Heart left ventricle (tissue), 13 donors: ENCODE data around the gene PCDHGC4.

Experiments
- CTCF ChIP-seq, 12 donors: fragments of 200-600 bp; sonication (generic) in 4 of 12; IDR thresholded peaks; one replicate each; pipeline versions ENCODE4 v1.5.0 to v1.8.0; 2018 to 2022; ENCODE audit warnings: antibody characterized with exemption in 12 of 12, mild to moderate bottlenecking in 5 of 12
- POLR2A ChIP-seq, 2 donors: fragments of 450-650 bp; IDR thresholded peaks; one replicate each; pipeline ENCODE4 v1.6.1; 2017; ENCODE audit warnings: antibody characterized with exemption in 2 of 2, mild to moderate bottlenecking in 2 of 2, moderate library complexity in 2 of 2
- donor health status: ischemic (EF 13 %, LVEDD 7.1; RV severe dilation, severe dysfunction).
- donor health status: DM: no; HTN: yes; CAD: no.
- donor health status: DM: no; HTN: no; CAD: no.
- donor health status: ischemic (EF 25% LVEDD 6.9; RV normal size, moderate dysfunction).
- donor health status: ischemic (EF 25% LVEDD 5.7; RV mildly dilated, moderate dysfunction).
- donor health status: ischemic (EF 35%, LVEDD 5.7; RV mildly dilated, moderate dysfunction).
- donor health status: nonischemic (EF 11% LVEDD 7.7; RV severe dilation, severe dysfunction).
- donor health status: DM: yes; HTN: yes; CAD: no.
- donor health status: PGD.
- donor health status: ischemic (EF 29% LVEDD 5.4; RV normal size, mild dysfunction).
- donor health status: nonischemic (EF 23%, LVEDD 6.1; RV moderate dilation, normal function).

DNA sequence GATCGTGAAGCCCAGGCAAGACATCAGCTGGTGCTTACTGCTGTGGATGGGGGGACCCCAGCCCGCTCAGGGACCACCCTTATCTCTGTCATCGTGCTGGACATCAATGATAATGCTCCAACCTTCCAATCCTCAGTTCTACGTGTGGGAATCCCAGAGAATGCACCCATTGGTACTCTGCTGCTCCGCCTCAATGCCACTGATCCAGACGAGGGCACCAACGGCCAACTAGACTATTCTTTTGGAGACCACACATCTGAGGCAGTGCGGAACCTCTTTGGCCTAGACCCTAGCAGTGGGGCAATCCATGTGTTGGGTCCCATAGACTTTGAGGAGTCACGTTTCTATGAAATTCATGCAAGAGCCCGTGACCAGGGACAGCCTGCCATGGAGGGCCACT, 5.0 kb downstream of the PCDHGC4 start:
- TF ChIP-seq POLR2A (IDR thresholded peaks at IDR 0.05) (no peak), CTCF (IDR thresholded peaks at IDR 0.05) (no peak)
